Ovary (tissue), 3 donors: Measurements from ENCODE around the gene CEP128.

ENCODE experiments used
- EP300 ChIP-seq: sonication (generic); formaldehyde crosslinking; IDR thresholded peaks from one replicate; pipeline ENCODE4 v1.6.1; 2017; ENCODE audit warnings: antibody characterized with exemption
- TF ChIP-seq, protein P1 (sequence below), 3 donors: fragments of 450-650 bp in 2 of 3; fragments of 200-600 bp in 1 of 3; IDR thresholded peaks; one replicate each; pipeline versions ENCODE4 v1.5.1 to v1.8.0; 2016 to 2022; ENCODE audit warnings: antibody characterized with exemption in 3 of 3, mild to moderate bottlenecking in 1 of 3
- donor health status: DM: no; HTN: no; CAD: no.

DNA sequence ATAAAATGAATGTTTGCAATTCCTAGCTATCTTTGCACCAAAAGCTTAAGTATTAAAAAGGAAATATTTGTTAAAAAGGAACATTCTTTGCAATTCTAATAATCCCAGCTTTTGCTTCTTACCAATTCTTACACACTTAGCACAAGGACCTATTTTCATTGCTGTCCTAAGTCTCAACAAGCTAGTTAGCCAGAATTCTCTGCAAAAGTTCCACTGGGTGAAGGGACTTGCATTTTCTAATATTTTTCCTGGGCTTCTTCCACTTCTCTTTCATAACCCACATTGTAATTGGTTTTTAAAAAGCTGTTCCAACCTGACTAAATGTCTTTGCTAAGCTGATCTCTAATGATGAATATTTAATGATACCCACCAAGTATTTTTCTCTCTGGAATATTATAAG lies 422.5 kb downstream of the CEP128 start:
- TF ChIP-seq, protein P1, sequence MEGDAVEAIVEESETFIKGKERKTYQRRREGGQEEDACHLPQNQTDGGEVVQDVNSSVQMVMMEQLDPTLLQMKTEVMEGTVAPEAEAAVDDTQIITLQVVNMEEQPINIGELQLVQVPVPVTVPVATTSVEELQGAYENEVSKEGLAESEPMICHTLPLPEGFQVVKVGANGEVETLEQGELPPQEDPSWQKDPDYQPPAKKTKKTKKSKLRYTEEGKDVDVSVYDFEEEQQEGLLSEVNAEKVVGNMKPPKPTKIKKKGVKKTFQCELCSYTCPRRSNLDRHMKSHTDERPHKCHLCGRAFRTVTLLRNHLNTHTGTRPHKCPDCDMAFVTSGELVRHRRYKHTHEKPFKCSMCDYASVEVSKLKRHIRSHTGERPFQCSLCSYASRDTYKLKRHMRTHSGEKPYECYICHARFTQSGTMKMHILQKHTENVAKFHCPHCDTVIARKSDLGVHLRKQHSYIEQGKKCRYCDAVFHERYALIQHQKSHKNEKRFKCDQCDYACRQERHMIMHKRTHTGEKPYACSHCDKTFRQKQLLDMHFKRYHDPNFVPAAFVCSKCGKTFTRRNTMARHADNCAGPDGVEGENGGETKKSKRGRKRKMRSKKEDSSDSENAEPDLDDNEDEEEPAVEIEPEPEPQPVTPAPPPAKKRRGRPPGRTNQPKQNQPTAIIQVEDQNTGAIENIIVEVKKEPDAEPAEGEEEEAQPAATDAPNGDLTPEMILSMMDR (IDR thresholded peaks at IDR 0.05) = no peak
- no peak for TF ChIP-seq EP300
